GM21786 (cell line): ENCODE measurements around the gene PLA2G4E.

ENCODE experiments used
- ATAC-seq: cut with Tn5 transposase; IDR thresholded peaks from one replicate; pipeline ENCODE4 v1.9.1; 2021; ENCODE audit not compliant: unreplicated experiment

Gene PLA2G4E

DNA sequence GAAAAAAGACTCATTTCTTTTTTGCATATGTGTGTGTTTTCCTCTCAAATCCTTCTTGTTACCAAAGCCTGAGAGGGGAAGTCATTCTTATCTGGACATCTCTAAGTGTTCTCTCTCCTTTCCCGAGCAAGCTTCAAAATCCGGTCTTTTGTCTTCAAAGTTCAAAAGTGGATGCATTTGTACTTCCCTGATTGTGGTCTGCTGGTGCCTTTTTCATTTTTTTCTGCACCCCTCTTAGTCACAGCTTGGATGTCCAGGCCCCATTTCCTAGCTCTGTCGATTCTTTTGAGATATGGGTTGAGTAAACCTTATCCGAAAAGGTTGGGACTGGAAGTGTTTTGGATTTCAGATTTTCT lies 83.3 kb downstream of the PLA2G4E start:
- no peak for ATAC-seq

DNA sequence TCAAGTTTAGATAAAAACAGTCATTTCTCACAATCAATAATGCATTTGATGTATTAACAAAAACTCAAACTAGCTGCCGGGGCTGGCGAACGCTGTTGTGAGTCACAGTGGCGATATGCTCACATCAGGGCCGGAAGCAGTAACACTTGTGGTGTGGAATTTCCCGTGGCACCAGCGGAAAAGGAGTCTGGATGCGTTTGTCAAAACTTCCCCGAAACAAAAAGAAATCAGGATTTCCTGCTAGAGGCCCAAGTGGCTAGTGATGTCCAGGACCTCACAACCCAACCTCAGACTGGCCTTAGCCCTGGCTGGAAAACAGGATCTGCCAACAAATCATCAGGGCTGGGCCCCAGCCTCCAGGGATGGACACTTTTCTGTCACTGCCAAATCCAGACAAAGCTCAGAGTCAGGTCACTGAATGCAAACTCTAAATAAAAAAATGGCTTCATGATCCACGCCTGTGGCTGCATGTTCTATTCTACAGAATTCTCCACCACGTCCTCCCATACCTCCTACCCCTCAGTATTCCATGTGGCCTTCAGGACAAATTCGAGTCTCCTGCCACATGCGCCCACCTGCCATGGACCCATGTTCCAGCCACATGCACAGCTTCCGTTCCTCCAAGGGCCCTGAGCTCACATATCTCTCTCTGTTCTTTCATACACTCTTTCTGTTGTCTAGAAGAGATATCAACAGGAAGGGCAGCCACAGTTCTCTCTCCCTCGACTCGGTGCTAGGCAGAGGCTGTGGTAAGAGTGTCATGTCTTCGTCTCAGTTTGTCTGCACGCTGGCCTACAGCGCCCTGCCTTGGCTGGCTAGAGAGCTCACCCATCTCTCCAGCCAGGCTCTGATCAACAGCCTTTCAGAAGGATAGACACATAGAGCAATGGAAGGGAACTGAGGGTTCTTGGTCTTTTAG lies 83.9 kb downstream of the PLA2G4E start:
- ATAC-seq: peak; percentile 36

DNA sequence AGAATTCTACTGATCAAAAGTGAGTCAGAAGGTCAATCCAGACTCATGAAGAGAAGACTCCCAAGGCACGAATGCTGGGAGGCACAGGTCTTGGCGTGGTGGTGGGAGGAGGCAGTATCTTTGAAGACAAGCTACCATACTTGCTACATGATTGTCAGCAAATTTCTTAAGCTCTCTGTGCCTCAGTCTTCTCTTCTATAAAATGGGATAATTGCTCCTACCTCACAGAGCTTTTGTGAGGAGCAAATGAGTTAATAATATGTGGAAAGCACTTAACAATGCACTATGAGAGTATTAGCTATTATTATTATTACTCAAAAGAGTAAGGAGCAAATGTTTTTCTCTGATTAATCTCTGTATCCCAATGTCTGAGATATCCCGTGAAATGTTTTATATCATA lies 84.7 kb downstream of the PLA2G4E start:
- no peak for ATAC-seq

DNA sequence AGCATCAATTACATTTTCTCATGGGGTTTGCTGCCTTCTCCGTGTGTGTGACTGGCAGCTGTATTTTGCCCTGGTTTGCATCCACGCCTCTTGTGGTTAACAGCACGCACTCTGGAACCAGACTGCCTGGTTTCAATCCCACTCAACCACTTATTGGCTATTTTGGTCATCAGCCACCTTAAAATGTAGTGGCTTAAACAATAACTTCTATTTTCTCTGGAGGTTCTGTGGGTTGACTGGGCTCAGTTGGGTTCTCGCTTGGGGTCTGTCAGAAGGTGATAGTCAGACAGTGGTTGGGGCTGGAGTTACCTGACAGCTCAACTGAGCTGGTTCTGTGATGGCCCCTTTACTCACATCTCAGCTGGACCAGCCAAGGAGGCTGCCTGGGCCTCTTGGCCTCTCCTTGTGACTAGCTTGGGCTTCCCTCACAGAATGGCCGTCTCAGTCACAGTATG lies 85.2 kb downstream of the PLA2G4E start:
- peak; percentile 48 for ATAC-seq

DNA sequence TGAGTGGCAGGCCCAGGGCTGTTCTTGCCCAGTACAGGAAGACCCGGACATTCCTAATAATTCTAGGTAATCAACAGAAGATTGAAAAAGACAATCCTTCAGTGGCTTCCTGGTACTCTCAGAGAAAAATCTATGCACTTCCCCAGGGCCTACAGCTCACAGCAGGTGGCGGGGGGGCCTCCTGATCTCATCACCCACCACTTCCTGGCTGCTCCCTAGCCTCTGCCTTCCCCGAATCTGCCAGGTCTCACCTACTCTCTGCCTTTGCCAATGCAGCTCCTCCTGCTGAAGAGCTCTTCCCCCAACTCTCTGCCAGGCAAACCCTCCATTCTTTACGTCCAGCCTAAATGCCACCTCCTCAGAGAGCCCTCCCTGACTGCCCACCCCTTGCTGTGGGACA lies 86.0 kb downstream of the PLA2G4E start:
- ATAC-seq: no peak

DNA sequence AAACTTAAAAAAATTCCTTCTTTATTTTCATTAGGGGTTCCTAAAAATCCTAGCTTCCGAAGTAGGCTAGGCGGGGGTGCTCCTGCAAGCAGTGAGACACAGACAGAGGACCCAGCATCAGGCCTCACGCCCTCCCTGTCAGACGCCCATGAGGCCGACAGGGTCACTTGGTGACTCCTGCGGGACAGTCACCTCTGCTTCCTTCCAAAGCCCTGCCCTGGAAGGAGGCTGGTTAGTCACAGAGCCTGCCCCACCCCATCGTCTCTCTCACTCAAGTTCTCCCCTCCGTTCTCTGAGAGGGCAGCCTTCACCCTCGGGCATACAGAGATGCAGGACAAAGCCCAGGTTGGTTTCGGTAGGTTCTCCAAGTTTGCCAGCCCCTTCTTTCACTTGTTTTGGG lies 87.1 kb downstream of the PLA2G4E start:
- ATAC-seq: no peak

DNA sequence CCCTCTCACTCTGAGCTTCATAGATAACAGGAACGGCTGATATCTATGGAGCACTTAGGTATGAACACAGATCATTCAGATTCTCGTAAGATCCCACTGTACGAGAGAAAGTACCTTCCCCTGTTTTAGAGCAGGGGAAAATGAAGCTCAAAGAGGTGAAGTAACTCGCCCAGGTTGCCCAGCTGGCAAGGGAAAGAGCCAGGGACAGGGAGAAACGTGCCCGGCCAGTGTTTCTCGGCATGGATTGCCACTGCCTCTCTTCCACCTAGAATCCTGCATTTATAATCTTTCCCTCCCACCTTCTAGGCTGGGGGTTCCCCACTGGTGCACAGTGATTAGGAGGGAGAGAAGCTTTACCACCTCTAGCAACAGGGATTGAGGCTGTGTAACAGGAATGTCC lies 87.5 kb downstream of the PLA2G4E start:
- no peak for ATAC-seq

DNA sequence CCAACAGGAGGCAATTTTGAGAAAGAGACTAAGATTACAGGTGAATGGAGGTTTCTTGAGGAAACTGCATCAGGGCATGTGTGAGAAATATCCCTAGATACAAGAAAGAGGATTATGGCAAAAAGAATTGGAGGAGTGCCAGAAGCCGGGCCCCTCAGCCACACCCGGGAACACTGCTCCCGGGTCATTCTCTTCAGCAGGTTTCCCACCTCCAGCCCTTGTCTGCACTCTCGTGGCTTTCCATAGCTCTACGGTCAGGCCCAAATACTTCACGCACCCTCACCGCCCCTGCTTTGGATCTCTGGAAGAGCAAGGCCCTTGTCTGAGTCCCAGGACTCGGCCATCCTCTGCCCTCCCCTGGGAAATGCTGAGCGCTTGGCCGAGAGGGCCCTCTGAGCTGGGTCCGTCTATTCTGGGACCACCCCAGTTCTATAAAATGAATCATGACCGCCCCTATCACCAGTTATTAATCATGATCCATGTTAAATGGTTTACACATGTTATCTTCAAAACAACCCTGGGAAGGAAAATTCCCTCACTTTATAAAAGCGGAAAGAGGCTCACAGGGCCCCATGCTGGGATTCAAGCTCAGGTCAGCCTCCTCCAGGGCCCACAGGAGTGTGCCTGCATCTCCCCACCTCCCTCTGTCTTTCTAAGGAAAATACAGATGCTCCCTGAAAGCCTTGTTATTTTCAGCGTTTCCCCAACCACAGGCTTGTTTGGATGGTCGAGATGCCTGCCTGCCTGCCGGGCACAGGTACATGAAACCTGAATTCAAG lies 88.1 kb downstream of the PLA2G4E start:
- ATAC-seq: no peak

DNA sequence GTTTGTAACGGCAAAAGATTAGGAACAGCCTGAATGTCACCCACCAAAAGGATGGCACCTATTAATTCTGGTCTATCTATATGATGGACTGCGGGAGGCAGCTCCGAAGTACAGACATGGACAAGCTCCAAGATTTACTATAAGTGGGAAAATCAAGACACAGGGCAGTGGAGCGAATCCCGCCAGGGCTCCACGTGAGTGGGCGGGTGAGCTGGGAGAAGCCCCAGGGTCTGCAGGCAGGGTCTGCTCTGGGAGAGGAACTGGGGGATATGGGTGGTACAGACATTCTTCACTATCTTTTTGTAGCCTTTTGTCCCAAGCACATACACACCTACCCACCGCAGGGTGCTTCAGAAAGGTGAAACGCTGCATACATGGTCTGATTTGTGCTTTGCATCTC lies 88.7 kb downstream of the PLA2G4E start:
- no peak for ATAC-seq
